Activated T-helper 17 cell treated with anti-CD3 and anti-CD28 coated beads, Interleukin-2, amount 50 U/mL, for 72 hours (primary cell): ENCODE results near the gene PARN. TPM values are rescaled to one million over a fixed set of nuclear protein-coding genes. Genes with fewer than 3 reads are reported as not detected.

Experiments used
- total RNA-seq, 2 donors: library from RNA; stranded (reverse); gene quantifications; one replicate each; pipeline ENCODE4 v1.2.3, GENCODE V29; 2022

The PARN gene
- total RNA-seq, 2 donors from 2014 or later: 28.0 to 46.3 TPM

Other genes starting within 250 kb of the PARN start
- gene BFAR, start 2.7 kb upstream of the PARN start, total RNA-seq: 10 to 100 TPM; 41.4 to 62.2 TPM
- gene PLA2G10, start 64.0 kb upstream of the PARN start, total RNA-seq: not detected
- gene NPIPA3, start 73.2 kb upstream of the PARN start, total RNA-seq: under 1 TPM; 0.61 to 0.74 TPM
- 1 to 10 TPM; 2.4 to 4.6 TPM for gene NPIPA2, start 112.3 kb upstream of the PARN start, total RNA-seq
- gene NOMO1, start 203.5 kb upstream of the PARN start, total RNA-seq: 10 to 100 TPM; 34.0 to 78.1 TPM